Measurements from ENCODE around the gene GPC2.

- no peak for TF ChIP-seq EZH2 (IDR thresholded peaks at IDR 0.05; ENCODE audit: borderline replicate concordance, low read depth, low read length, poor library complexity, severe bottlenecking)
- no peak for TF ChIP-seq CTCF (conservative IDR thresholded peaks at IDR 0.05; ENCODE audit: low read depth, low read length)
Observed at GRCh38 chr7:100157334-100158228, 19.6 kb downstream of the GPC2 start.

All from A673 (cell line).